Measurements from ENCODE around the gene MLXIPL.

MLXIPL gene

DNA sequence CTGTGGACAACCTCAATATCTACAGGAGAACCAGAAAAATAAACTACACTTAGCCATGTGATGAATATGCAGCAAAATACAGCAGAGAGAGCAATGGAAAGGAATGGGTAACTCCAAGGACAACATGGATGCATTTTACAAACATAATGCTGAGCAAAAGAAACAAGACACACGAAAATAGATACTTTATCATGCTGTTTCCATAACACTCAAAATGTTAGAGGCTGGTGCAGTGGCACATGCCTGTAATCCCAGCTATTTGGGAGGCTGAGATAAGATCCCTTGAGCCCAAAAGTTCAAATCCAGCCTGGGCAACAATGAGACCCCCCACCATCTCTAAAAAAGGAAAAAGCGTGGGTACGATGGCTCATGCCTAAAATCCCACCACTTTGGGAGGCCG is 75.1 kb downstream of the MLXIPL start:
- Histone ChIP-seq H3K4me3 (ENCODE audit: low read depth, low read length) (no peak overlapping the region), H3K4me2 (ENCODE audit: low read length) (no peak overlapping the region), H2AFZ (no peak overlapping the region), H3K27me3 (ENCODE audit: control insufficient read depth, insufficient read depth, low read length) (no peaks in the 10 kb centered on the region), H3K79me2 (peaks cover 60% of the 10 kb centered on the region), H3K27ac (no peak overlapping the region), H3K9me3 (ENCODE audit: control insufficient read depth, low read length) (no peaks in the 10 kb centered on the region), H3K36me3 (ENCODE audit: control insufficient read depth, insufficient read depth, low read length) (no peaks in the 10 kb centered on the region), H3K4me1 (no peaks in the 10 kb centered on the region), H3K9ac (no peak overlapping the region)
- TF ChIP-seq CTCF (IDR thresholded peaks at IDR 0.05) = no peak

- Histone ChIP-seq H3K36me3 (ENCODE audit: control insufficient read depth, insufficient read depth, low read length) (no peaks in the 10 kb centered on the region), H3K4me1 (no peaks in the 10 kb centered on the region), H3K9ac (no peak overlapping the region), H3K4me2 (ENCODE audit: low read length) (no peak overlapping the region), H3K9me3 (ENCODE audit: control insufficient read depth, low read length) (no peaks in the 10 kb centered on the region), H3K4me3 (ENCODE audit: low read depth, low read length) (no peak overlapping the region), H3K79me2 (peaks cover 60% of the 10 kb centered on the region), H3K27ac (no peak overlapping the region), H3K27me3 (ENCODE audit: control insufficient read depth, insufficient read depth, low read length) (no peaks in the 10 kb centered on the region), H2AFZ (no peak overlapping the region)
- no peak for TF ChIP-seq CTCF (IDR thresholded peaks at IDR 0.05)
Measured at GRCh38 chr7:73547841-73548240, 76.5 kb downstream of the MLXIPL start.

- no peak overlapping the region for H3K4me2 ChIP-seq (ENCODE audit: low read length)
- no peaks in the 10 kb centered on the region for H3K9me3 ChIP-seq (ENCODE audit: control insufficient read depth, low read length)
- H3K79me2 ChIP-seq = peaks cover 60% of the 10 kb centered on the region
- H2AFZ ChIP-seq = no peak overlapping the region
- no peaks in the 10 kb centered on the region for H3K4me1 ChIP-seq
- no peak overlapping the region for H3K4me3 ChIP-seq (ENCODE audit: low read depth, low read length)
- no peak overlapping the region for H3K27ac ChIP-seq
- no peak for TF ChIP-seq CTCF (IDR thresholded peaks at IDR 0.05)
- no peaks in the 10 kb centered on the region for H3K36me3 ChIP-seq (ENCODE audit: control insufficient read depth, insufficient read depth, low read length)
- H3K27me3 ChIP-seq (ENCODE audit: control insufficient read depth, insufficient read depth, low read length) = no peaks in the 10 kb centered on the region
- H3K9ac ChIP-seq = no peak overlapping the region
Measured at GRCh38 chr7:73544678-73545077, 79.6 kb downstream of the MLXIPL start.
